ENCODE data around the gene DMD. TPM values are rescaled to one million over a fixed set of nuclear protein-coding genes. Genes with fewer than 3 reads are reported as not detected.

Gene DMD
- polyA plus RNA-seq, 3 donors: 0.23 TPM; not detected in 2

- H3K9me3 Mint-ChIP-seq: no peaks in the 10 kb centered on the region
- intact Hi-C loops (cut with micrococcal nuclease): no loop called here
- no peak overlapping the region for H3K27ac Mint-ChIP-seq
Measured at GRCh38 chrX:32495855-32496254, 715.5 kb downstream of the DMD start.

GRCh38 chrX:32489125-32489524, 722.2 kb downstream of the DMD start:
- Histone ChIP-seq H3K9ac (ENCODE audit: insufficient read depth, low read length, poor library complexity, severe bottlenecking) (no peak overlapping the region), H4K20me1 (ENCODE audit: insufficient read depth, low read length) (no peaks in the 10 kb centered on the region), H3K9me3 (replicated peaks in 1 of 2; ENCODE audit: control insufficient read depth in 1 of 2, insufficient read depth in 1 of 2, low read length in 2 of 2) (no peaks in the 10 kb centered on the region), H3K4me3 (replicated peaks in 1 of 3; ENCODE audit: low read depth in 2 of 3, low read length in 3 of 3) (no peak overlapping the region), H3K27me3 (ENCODE audit: control insufficient read depth in 2 of 2, insufficient read depth in 2 of 2, low read length in 2 of 2) (no peaks in the 10 kb centered on the region), H3K36me3 (replicated peaks in 1 of 2; ENCODE audit: control insufficient read depth in 1 of 2, insufficient read depth in 2 of 2, low read length in 2 of 2) (no peaks in the 10 kb centered on the region), H2AFZ (ENCODE audit: insufficient read depth, low read depth, low read length, poor library complexity, severe bottlenecking) (no peak overlapping the region), H3K4me1 (ENCODE audit: control insufficient read depth in 1 of 2, insufficient read depth in 2 of 2, low read length in 2 of 2) (no peaks in the 10 kb centered on the region), H3K79me2 (ENCODE audit: insufficient read depth, low read length) (no peaks in the 10 kb centered on the region), H3K27ac (ENCODE audit: low read depth in 1 of 2, low read length in 2 of 2) (no peak overlapping the region), H3K4me2 (replicated peaks; ENCODE audit: extremely low read depth, low read length, poor library complexity, severe bottlenecking) (no peak overlapping the region)
- no peak for TF ChIP-seq CTCF (IDR thresholded peaks at IDR 0.05)
- Mint-ChIP-seq H3K27me3 (ENCODE audit: low read depth in 3 of 3) (peaks cover 0 to 2% (median 2%) of the 10 kb centered on the region in 3 donors), H3K4me1 (no peaks in the 10 kb centered on the region), H3K4me3 (no peak overlapping the region), H3K9me3 (no peaks in the 10 kb centered on the region), H3K36me3 (no peaks in the 10 kb centered on the region), H3K27ac (no peak overlapping the region)
- WGBS (ENCODE audit: insufficient coverage): no CpG with 5 or more reads among the region's 3 CpGs
- DNase-seq: no peak
- intact Hi-C loops (cut with micrococcal nuclease): no loop called here

More at GRCh38 chrX:32495855-32496254, 715.5 kb downstream of the DMD start:
- no peaks in the 10 kb centered on the region for H3K36me3 Mint-ChIP-seq
- Histone ChIP-seq H3K9me3 (replicated peaks in 1 of 2; ENCODE audit: control insufficient read depth in 1 of 2, insufficient read depth in 1 of 2, low read length in 2 of 2) (no peaks in the 10 kb centered on the region), H3K79me2 (ENCODE audit: insufficient read depth, low read length) (no peaks in the 10 kb centered on the region), H3K9ac (ENCODE audit: insufficient read depth, low read length, poor library complexity, severe bottlenecking) (no peak overlapping the region), H3K4me1 (ENCODE audit: control insufficient read depth in 1 of 2, insufficient read depth in 2 of 2, low read length in 2 of 2) (no peaks in the 10 kb centered on the region), H4K20me1 (ENCODE audit: insufficient read depth, low read length) (no peaks in the 10 kb centered on the region), H3K27me3 (ENCODE audit: control insufficient read depth in 2 of 2, insufficient read depth in 2 of 2, low read length in 2 of 2) (no peaks in the 10 kb centered on the region), H3K27ac (ENCODE audit: low read depth in 1 of 2, low read length in 2 of 2) (no peak overlapping the region), H3K36me3 (replicated peaks in 1 of 2; ENCODE audit: control insufficient read depth in 1 of 2, insufficient read depth in 2 of 2, low read length in 2 of 2) (no peaks in the 10 kb centered on the region), H3K4me3 (replicated peaks in 1 of 3; ENCODE audit: low read depth in 2 of 3, low read length in 3 of 3) (no peak overlapping the region), H2AFZ (ENCODE audit: insufficient read depth, low read depth, low read length, poor library complexity, severe bottlenecking) (no peak overlapping the region), H3K4me2 (replicated peaks; ENCODE audit: extremely low read depth, low read length, poor library complexity, severe bottlenecking) (no peak overlapping the region)
- no peak for TF ChIP-seq CTCF (IDR thresholded peaks at IDR 0.05)
- no peak for DNase-seq
- H3K27me3 Mint-ChIP-seq (ENCODE audit: low read depth in 3 of 3): peaks cover 0 to 5% (median 0%) of the 10 kb centered on the region in 3 donors
- no peak overlapping the region for H3K4me3 Mint-ChIP-seq
- no peaks in the 10 kb centered on the region for H3K4me1 Mint-ChIP-seq

Data from CD14-positive monocyte (primary cell).